Heart left ventricle (tissue), 13 donors: ENCODE measurements around the gene FAM170B.

Experiments used
- CTCF ChIP-seq, 12 donors: fragments of 200-600 bp; sonication (generic) in 4 of 12; IDR thresholded peaks; one replicate each; pipeline versions ENCODE4 v1.5.0 to v1.8.0; 2018 to 2022; ENCODE audit warnings: antibody characterized with exemption in 12 of 12, mild to moderate bottlenecking in 5 of 12
- POLR2A ChIP-seq, 2 donors: fragments of 450-650 bp; IDR thresholded peaks; one replicate each; pipeline ENCODE4 v1.6.1; 2017; ENCODE audit warnings: antibody characterized with exemption in 2 of 2, mild to moderate bottlenecking in 2 of 2, moderate library complexity in 2 of 2
- donor health status: ischemic (EF 13 %, LVEDD 7.1; RV severe dilation, severe dysfunction).
- donor health status: DM: no; HTN: yes; CAD: no.
- donor health status: DM: no; HTN: no; CAD: no.
- donor health status: ischemic (EF 25% LVEDD 6.9; RV normal size, moderate dysfunction).
- donor health status: ischemic (EF 25% LVEDD 5.7; RV mildly dilated, moderate dysfunction).
- donor health status: ischemic (EF 35%, LVEDD 5.7; RV mildly dilated, moderate dysfunction).
- donor health status: nonischemic (EF 11% LVEDD 7.7; RV severe dilation, severe dysfunction).
- donor health status: DM: yes; HTN: yes; CAD: no.
- donor health status: PGD.
- donor health status: ischemic (EF 29% LVEDD 5.4; RV normal size, mild dysfunction).
- donor health status: nonischemic (EF 23%, LVEDD 6.1; RV moderate dilation, normal function).

- TF ChIP-seq CTCF (IDR thresholded peaks at IDR 0.05): no peak
- TF ChIP-seq POLR2A (IDR thresholded peaks at IDR 0.05): no peak
Measured at GRCh38 chr10:49182776-49183175, 49.0 kb upstream of the FAM170B start.
